ENCODE data around the gene JARID2. TPM values are rescaled to one million over a fixed set of nuclear protein-coding genes. Genes with fewer than 3 reads are reported as not detected.

The JARID2 gene
- total and polyA plus RNA-seq, 2 of the 13 experiments (the other 11 are each of a cell fraction or from before 2014, with no cell fraction given): 7.5 to 10.3 TPM

DNA sequence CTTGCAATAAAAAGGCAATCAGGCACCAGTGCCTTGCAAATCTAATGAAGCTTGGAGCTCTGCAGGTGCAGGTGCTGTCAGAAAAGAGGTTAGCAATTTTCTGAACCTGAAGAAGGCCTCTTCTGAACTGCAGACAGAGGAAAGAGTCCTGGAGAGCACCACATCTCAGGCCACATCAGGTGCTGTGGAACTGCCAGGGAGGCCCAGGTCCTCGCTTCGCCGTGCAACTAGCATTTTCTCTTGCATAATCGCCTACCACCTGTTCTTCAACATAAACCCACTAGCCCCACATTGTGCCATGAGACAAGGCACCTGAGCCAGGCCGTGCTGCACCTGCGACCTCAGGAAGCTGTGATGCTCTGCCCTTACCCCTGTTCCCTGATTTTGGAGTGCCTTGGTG is 229.4 kb downstream of the JARID2 start:
- Histone ChIP-seq H3K36me3 (replicated peaks in 1 of 2; ENCODE audit: control insufficient read depth in 1 of 2, insufficient read depth in 2 of 2, low read length in 2 of 2) (peaks cover 8 to 36% of the 10 kb centered on the region in 2 experiments), H3K4me2 (ENCODE audit: low read depth, low read length) (no peak overlapping the region), H2AFZ (ENCODE audit: low read length) (no peak overlapping the region), H3K9ac (ENCODE audit: insufficient read depth, low read depth, low read length) (no peak overlapping the region), H3K4me3 (replicated peaks in 1 of 3; ENCODE audit: insufficient read depth in 1 of 3, low read depth in 2 of 3, low read length in 3 of 3) (no peak overlapping the region), H4K20me1 (ENCODE audit: insufficient read depth, low read length) (no peaks in the 10 kb centered on the region), H3K79me2 (ENCODE audit: insufficient read depth, low read length) (no peaks in the 10 kb centered on the region), H3K9me3 (ENCODE audit: low read length) (no peaks in the 10 kb centered on the region), H3K4me1 (ENCODE audit: insufficient read depth, low read length) (no peaks in the 10 kb centered on the region), H3K27me3 (ENCODE audit: control insufficient read depth in 1 of 2, insufficient read depth in 2 of 2, low read length in 2 of 2) (no peaks in the 10 kb centered on the region), H3K27ac (ENCODE audit: extremely low read length, insufficient read depth, low read length) (no peak overlapping the region)
- no TSS peak for BruUV-seq (replicated peaks)
- ChIA-PET POLR2A (no interaction called here), CTCF (ENCODE audit: low intra/inter-chr PET ratio, low total read pairs) (no interaction called here)
- FAIRE-seq: no peak
- ATAC-seq: no peak
- DNase-seq (ENCODE audit: low spot score): no peak
- intact Hi-C loops (cut with micrococcal nuclease; ENCODE audit: unreplicated experiment) (no loop called here), in situ Hi-C loops (cut with HindIII; ENCODE audit: extremely low pct_ligation_motif_present, low pct_unique_long_range_greater_than_20kb) (loop anchor here (25.0 kb wide), 1 partner anchor 1263 kb away; no protein-coding TSS in a partner anchor)
- 82% methylated on average over 6 of the region's 6 CpGs for WGBS (ENCODE audit: low lambda C conversion rate)
- TF ChIP-seq ZNF75D (CRISPR knock-in tag; IDR thresholded peaks at IDR 0.05; ENCODE audit: borderline replicate concordance): no peak
- TF ChIP-seq CC2D1A (CRISPR knock-in tag; IDR thresholded peaks at IDR 0.05): no peak
- TF ChIP-seq, protein P1, sequence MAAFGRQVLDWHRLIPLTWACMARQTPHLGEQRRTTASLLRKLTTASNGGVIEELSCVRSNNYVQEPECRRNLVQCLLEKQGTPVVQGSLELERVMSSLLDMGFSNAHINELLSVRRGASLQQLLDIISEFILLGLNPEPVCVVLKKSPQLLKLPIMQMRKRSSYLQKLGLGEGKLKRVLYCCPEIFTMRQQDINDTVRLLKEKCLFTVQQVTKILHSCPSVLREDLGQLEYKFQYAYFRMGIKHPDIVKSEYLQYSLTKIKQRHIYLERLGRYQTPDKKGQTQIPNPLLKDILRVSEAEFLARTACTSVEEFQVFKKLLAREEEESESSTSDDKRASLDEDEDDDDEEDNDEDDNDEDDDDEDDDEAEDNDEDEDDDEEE (CRISPR knock-in tag; IDR thresholded peaks at IDR 0.05): no peak
- no peak for TF ChIP-seq ZNF326 (CRISPR knock-in tag; IDR thresholded peaks at IDR 0.05; ENCODE audit: borderline replicate concordance)
- no peak for TF ChIP-seq ZNF383 (CRISPR knock-in tag; IDR thresholded peaks at IDR 0.05; ENCODE audit: borderline replicate concordance)
- no peak for TF ChIP-seq ZNF83 (CRISPR knock-in tag; IDR thresholded peaks at IDR 0.05; ENCODE audit: borderline replicate concordance)
- TF ChIP-seq REXO4 (CRISPR knock-in tag; IDR thresholded peaks at IDR 0.05; ENCODE audit: borderline replicate concordance): no peak
- TF ChIP-seq HES4 (CRISPR knock-in tag; IDR thresholded peaks at IDR 0.05; ENCODE audit: borderline replicate concordance): no peak
- no peak for TF ChIP-seq MTA1 (CRISPR knock-in tag; IDR thresholded peaks at IDR 0.05; ENCODE audit: borderline replicate concordance)
- no peak for TF ChIP-seq ZNF34 (CRISPR knock-in tag; IDR thresholded peaks at IDR 0.05; ENCODE audit: borderline replicate concordance)
- no peak for TF ChIP-seq POLR2A (IDR thresholded peaks at IDR 0.05; ENCODE audit: insufficient read depth in 1 of 2, low read depth in 2 of 2, low read length in 2 of 2)
- no peak for TF ChIP-seq SALL1 (CRISPR knock-in tag; IDR thresholded peaks at IDR 0.05)
- no peak for TF ChIP-seq JARID2 (CRISPR knock-in tag; IDR thresholded peaks at IDR 0.05; ENCODE audit: insufficient replicate concordance)
- TF ChIP-seq ZNF354B (CRISPR knock-in tag; IDR thresholded peaks at IDR 0.05): no peak
- no peak for TF ChIP-seq SIN3B (IDR thresholded peaks at IDR 0.05; ENCODE audit: low read length)
- no peak for TF ChIP-seq RFX3 (CRISPR knock-in tag; IDR thresholded peaks at IDR 0.05)
- TF ChIP-seq, protein P2, sequence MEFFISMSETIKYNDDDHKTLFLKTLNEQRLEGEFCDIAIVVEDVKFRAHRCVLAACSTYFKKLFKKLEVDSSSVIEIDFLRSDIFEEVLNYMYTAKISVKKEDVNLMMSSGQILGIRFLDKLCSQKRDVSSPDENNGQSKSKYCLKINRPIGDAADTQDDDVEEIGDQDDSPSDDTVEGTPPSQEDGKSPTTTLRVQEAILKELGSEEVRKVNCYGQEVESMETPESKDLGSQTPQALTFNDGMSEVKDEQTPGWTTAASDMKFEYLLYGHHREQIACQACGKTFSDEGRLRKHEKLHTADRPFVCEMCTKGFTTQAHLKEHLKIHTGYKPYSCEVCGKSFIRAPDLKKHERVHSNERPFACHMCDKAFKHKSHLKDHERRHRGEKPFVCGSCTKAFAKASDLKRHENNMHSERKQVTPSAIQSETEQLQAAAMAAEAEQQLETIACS (CRISPR knock-in tag; IDR thresholded peaks at IDR 0.05): no peak
- TF ChIP-seq ZNF772 (CRISPR knock-in tag; IDR thresholded peaks at IDR 0.05): no peak

Measured in HepG2 (cell line).